Fibroblast of peridontal ligament (primary cell): ENCODE measurements around the gene BCAT1.

ENCODE experiments used
- DNase-seq: peaks from one replicate; pipeline ENCODE4 v3.0.0-alpha.2; 2010; ENCODE audit errors: extremely low read depth

The BCAT1 gene

GRCh38 chr12:24948757-24949722 lies at the start of gene BCAT1:
TSS of gene BCAT1 (minus strand) at chr12:24949101. CDS start at chr12:24948932, 169 bp downstream.
- DNase-seq: peak; percentile 77

- DNase-seq: peak; percentile 91
Observed at GRCh38 chr12:24997970-24998582, 49.2 kb upstream of the BCAT1 start.

- peak; percentile 23 for DNase-seq
Observed at GRCh38 chr12:24997496-24997895, 48.6 kb upstream of the BCAT1 start.

- DNase-seq: no peak
Observed at GRCh38 chr12:24996820-24997219, 47.9 kb upstream of the BCAT1 start.

GRCh38 chr12:24996102-24996797 lies 47.3 kb upstream of the BCAT1 start:
- DNase-seq: no peak

GRCh38 chr12:24993793-24994192 lies 44.9 kb upstream of the BCAT1 start:
- DNase-seq: no peak

- peak; percentile 85 for DNase-seq
Observed at GRCh38 chr12:24991209-24992049, 42.5 kb upstream of the BCAT1 start.

GRCh38 chr12:24989216-24989615 lies 40.3 kb upstream of the BCAT1 start:
- no peak for DNase-seq

GRCh38 chr12:24982250-24982649 lies 33.3 kb upstream of the BCAT1 start:
- no peak for DNase-seq

- no peak for DNase-seq
Observed at GRCh38 chr12:24979976-24980730, 31.3 kb upstream of the BCAT1 start.

GRCh38 chr12:24979329-24979728 lies 30.4 kb upstream of the BCAT1 start:
- DNase-seq: no peak

GRCh38 chr12:24977711-24978110 lies 28.8 kb upstream of the BCAT1 start:
- no peak for DNase-seq

GRCh38 chr12:24977060-24977459 lies 28.2 kb upstream of the BCAT1 start:
- no peak for DNase-seq

GRCh38 chr12:24975425-24975824 lies 26.5 kb upstream of the BCAT1 start:
- DNase-seq: no peak

GRCh38 chr12:24974216-24974615 lies 25.3 kb upstream of the BCAT1 start:
- no peak for DNase-seq

- no peak for DNase-seq
Observed at GRCh38 chr12:24972078-24972477, 23.2 kb upstream of the BCAT1 start.

GRCh38 chr12:24970177-24970576 lies 21.3 kb upstream of the BCAT1 start:
- DNase-seq: no peak

- DNase-seq: no peak
Observed at GRCh38 chr12:24966951-24967564, 18.2 kb upstream of the BCAT1 start.

GRCh38 chr12:24964342-24964741 lies 15.4 kb upstream of the BCAT1 start:
- no peak for DNase-seq

GRCh38 chr12:24960222-24960855 lies 11.4 kb upstream of the BCAT1 start:
- peak; percentile 63 for DNase-seq
